ENCODE results near the gene VCP. TPM values are rescaled to one million over a fixed set of nuclear protein-coding genes. Genes with fewer than 3 reads are reported as not detected.

VCP gene
- total and polyA plus RNA-seq, 5 donors from 2014 or later = 205 to 260 (median 242) TPM

DNA sequence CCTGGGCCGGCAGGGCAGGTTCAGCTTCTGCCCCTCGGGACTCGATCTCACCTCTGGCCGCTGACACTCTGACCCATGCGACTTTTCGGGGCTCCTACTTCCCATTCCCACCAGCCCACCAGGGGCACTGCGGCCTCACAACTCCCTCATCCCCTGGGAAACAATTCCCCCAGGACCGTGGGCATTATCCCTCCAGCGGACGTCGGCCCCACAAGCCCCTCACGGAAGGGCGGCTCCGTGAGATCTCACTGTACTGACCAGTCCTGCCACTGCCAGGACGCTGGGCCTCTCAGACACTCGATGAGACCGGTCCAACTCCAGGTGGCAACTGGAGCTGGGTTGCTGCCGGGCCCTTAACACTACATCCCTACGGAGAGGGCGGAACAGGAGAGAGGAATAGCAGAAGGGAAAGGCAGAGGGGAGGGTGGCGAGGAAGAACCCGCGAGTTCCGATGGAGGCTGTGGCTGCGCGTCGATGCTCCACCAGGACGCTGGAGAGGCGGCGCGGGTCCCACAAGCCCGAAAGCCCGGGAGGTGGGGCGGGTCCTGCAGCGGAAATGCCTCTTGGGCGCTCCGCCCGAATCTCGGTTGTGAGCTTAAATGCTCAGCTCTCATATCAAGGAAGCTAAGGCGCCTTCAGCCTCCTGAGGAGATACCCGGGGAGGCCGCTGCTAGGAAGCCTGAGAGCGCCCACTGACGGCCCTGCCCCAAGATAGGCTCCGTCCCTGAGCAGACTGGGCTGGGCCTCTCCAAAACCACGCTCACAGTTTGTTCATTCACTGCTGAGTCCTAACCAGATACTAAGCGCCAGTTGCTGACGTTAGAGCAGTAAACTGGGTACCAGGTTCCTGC is 36.3 kb downstream of the VCP start:
- peak; percentile 19 to 81 (median 20) for DNase-seq
- no peak overlapping the region for H3K27ac ChIP-seq (ENCODE audit: insufficient read depth, low read length, poor library complexity, severe bottlenecking)
- Mint-ChIP-seq H3K36me3 (peaks cover 16% of the 10 kb centered on the region), H3K9me3 (no peaks in the 10 kb centered on the region), H3K27ac (peak overlapping the region; percentile 72 to 75 (median 75)), H3K27me3 (no peaks in the 10 kb centered on the region), H3K4me3 (peak overlapping the region in 3 of 4 donors; percentile 61 to 86 (median 80)), H3K4me1 (peaks cover 3 to 9% (median 6%) of the 10 kb centered on the region in 4 donors)
- no peaks in the 10 kb centered on the region for H3K9me3 ChIP-seq (ENCODE audit: control insufficient read depth in 2 of 2, low read length in 2 of 2)
- peak overlapping the region; percentile 53 for H3K4me3 ChIP-seq (ENCODE audit: low read depth, low read length)
- ATAC-seq (ENCODE audit: low read depth in 2 of 2) = peak; percentile 61 to 81
- peaks cover 11% of the 10 kb centered on the region for H3K4me1 ChIP-seq (ENCODE audit: control insufficient read depth, insufficient read depth, low read length, poor library complexity, severe bottlenecking)
- no peaks in the 10 kb centered on the region for H3K27me3 ChIP-seq (ENCODE audit: control insufficient read depth, insufficient read depth, low read length)
- H3K36me3 ChIP-seq (ENCODE audit: control insufficient read depth, insufficient read depth, low read length) = no peaks in the 10 kb centered on the region

DNA sequence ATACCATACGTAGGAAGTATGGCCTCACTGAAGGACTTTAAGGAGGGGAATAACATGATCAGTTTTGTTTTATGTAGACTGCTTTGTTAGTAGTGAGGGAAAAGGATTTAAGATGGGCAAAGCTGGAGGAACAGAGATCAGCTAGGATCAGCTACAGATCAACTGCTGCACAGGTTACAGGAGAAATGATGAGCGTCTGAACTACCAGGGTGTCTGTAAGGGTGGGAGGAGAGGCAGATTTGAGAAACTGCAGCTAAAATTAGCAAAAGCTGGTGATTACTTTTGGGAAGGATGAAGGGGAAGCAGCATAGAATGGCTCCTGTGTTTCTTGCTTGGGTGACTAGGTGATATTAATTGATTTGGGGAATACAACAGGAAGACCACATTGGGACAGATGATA is 39.3 kb downstream of the VCP start:
- peaks cover 3 to 8% (median 7%) of the 10 kb centered on the region in 4 donors for H3K4me1 Mint-ChIP-seq
- ATAC-seq (ENCODE audit: low read depth in 2 of 2) = no peak
- H3K9me3 Mint-ChIP-seq = no peaks in the 10 kb centered on the region
- no peak overlapping the region for H3K27ac Mint-ChIP-seq
- peaks cover 11% of the 10 kb centered on the region for H3K36me3 Mint-ChIP-seq
- H3K9me3 ChIP-seq (ENCODE audit: control insufficient read depth in 2 of 2, low read length in 2 of 2) = no peaks in the 10 kb centered on the region
- H3K4me3 ChIP-seq (ENCODE audit: low read depth, low read length) = no peak overlapping the region
- peaks cover 11% of the 10 kb centered on the region for H3K4me1 ChIP-seq (ENCODE audit: control insufficient read depth, insufficient read depth, low read length, poor library complexity, severe bottlenecking)
- no peak overlapping the region for H3K4me3 Mint-ChIP-seq
- H3K27ac ChIP-seq (ENCODE audit: insufficient read depth, low read length, poor library complexity, severe bottlenecking) = no peak overlapping the region
- H3K27me3 ChIP-seq (ENCODE audit: control insufficient read depth, insufficient read depth, low read length) = no peaks in the 10 kb centered on the region
- H3K27me3 Mint-ChIP-seq = no peaks in the 10 kb centered on the region
- DNase-seq = no peak
- no peaks in the 10 kb centered on the region for H3K36me3 ChIP-seq (ENCODE audit: control insufficient read depth, insufficient read depth, low read length)

DNA sequence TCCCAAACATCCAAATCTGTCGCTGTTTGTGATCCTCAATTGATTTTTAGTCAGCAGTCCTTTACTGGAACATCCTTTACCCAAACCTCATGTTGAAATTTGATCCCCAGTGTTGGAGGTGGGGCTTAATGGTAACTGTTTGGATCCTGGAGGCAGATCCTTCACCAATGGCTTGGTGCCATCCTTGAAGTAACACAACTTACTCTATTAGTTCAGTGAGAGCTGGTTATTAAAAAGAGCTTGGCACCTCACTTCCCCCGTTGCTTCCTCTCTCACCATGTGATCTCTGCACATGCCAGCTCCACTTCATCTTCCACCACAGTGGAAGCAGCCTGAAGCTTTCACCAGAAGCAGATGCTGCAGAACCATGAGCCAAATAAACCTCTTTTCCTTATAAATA is 42.6 kb downstream of the VCP start:
- Mint-ChIP-seq H3K27me3 (no peaks in the 10 kb centered on the region), H3K9me3 (no peaks in the 10 kb centered on the region), H3K27ac (no peak overlapping the region), H3K4me3 (no peak overlapping the region), H3K4me1 (peaks cover 7 to 13% (median 12%) of the 10 kb centered on the region in 4 donors), H3K36me3 (peaks cover 8% of the 10 kb centered on the region)
- H3K27ac ChIP-seq (ENCODE audit: insufficient read depth, low read length, poor library complexity, severe bottlenecking) = no peak overlapping the region
- no peaks in the 10 kb centered on the region for H3K36me3 ChIP-seq (ENCODE audit: control insufficient read depth, insufficient read depth, low read length)
- no peak for ATAC-seq (ENCODE audit: low read depth in 2 of 2)
- no peaks in the 10 kb centered on the region for H3K4me1 ChIP-seq (ENCODE audit: control insufficient read depth, insufficient read depth, low read length, poor library complexity, severe bottlenecking)
- H3K9me3 ChIP-seq (ENCODE audit: control insufficient read depth in 2 of 2, low read length in 2 of 2) = no peaks in the 10 kb centered on the region
- DNase-seq = no peak
- H3K27me3 ChIP-seq (ENCODE audit: control insufficient read depth, insufficient read depth, low read length) = no peaks in the 10 kb centered on the region
- H3K4me3 ChIP-seq (ENCODE audit: low read depth, low read length) = no peak overlapping the region

DNA sequence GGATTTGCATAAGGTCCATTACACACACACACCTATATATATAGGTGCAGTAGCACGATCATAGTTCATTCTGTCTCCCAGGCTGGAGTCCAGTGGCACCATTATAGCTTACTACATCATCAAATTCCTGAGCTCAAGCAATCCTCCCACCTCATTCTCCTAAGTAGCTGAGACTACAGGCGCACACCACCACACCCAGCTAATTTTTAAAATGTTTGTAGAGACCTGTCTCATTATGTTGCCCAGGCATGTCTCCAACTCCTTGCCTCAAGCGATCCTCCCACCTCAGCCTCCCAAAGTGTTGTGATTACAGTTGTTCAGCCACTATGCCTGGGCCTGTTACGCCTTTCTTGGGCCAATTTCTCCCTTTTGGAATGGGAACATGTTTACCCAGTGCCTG is 43.2 kb downstream of the VCP start:
- Mint-ChIP-seq H3K4me1 (peaks cover 7 to 15% (median 12%) of the 10 kb centered on the region in 4 donors), H3K36me3 (peaks cover 12% of the 10 kb centered on the region), H3K9me3 (no peaks in the 10 kb centered on the region), H3K27ac (no peak overlapping the region), H3K27me3 (no peaks in the 10 kb centered on the region), H3K4me3 (no peak overlapping the region)
- Histone ChIP-seq H3K36me3 (ENCODE audit: control insufficient read depth, insufficient read depth, low read length) (no peaks in the 10 kb centered on the region), H3K4me1 (ENCODE audit: control insufficient read depth, insufficient read depth, low read length, poor library complexity, severe bottlenecking) (no peaks in the 10 kb centered on the region), H3K27me3 (ENCODE audit: control insufficient read depth, insufficient read depth, low read length) (no peaks in the 10 kb centered on the region), H3K9me3 (ENCODE audit: control insufficient read depth in 2 of 2, low read length in 2 of 2) (no peaks in the 10 kb centered on the region), H3K27ac (ENCODE audit: insufficient read depth, low read length, poor library complexity, severe bottlenecking) (no peak overlapping the region), H3K4me3 (ENCODE audit: low read depth, low read length) (no peak overlapping the region)
- no peak for ATAC-seq (ENCODE audit: low read depth in 2 of 2)
- no peak for DNase-seq

DNA sequence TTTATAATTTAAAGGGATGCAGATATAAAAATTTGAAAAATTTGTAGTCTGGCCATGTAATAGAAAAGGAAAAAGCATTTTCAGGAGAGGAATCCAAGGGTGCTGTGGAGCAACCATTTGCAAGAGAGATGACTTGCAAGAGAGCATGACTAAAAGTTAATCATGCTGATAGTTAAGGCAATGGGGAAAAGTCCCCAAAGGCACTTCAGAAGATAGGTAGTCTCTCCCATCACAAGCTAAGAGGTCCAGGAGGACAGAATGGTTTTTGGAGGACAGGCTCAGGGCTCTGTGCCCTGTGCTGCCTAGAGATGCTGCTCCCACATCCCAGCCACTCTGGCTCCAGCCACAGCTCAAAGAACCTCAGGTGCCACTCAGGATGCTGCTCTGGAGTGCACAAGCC is 44.1 kb downstream of the VCP start:
- H3K4me1 ChIP-seq (ENCODE audit: control insufficient read depth, insufficient read depth, low read length, poor library complexity, severe bottlenecking) = no peaks in the 10 kb centered on the region
- no peak overlapping the region for H3K27ac ChIP-seq (ENCODE audit: insufficient read depth, low read length, poor library complexity, severe bottlenecking)
- no peak overlapping the region for H3K4me3 ChIP-seq (ENCODE audit: low read depth, low read length)
- H3K4me1 Mint-ChIP-seq = peaks cover 9 to 20% (median 12%) of the 10 kb centered on the region in 4 donors
- H3K36me3 ChIP-seq (ENCODE audit: control insufficient read depth, insufficient read depth, low read length) = no peaks in the 10 kb centered on the region
- ATAC-seq (ENCODE audit: low read depth in 2 of 2) (no peak), DNase-seq (no peak)
- H3K9me3 ChIP-seq (ENCODE audit: control insufficient read depth in 2 of 2, low read length in 2 of 2) = no peaks in the 10 kb centered on the region
- H3K36me3 Mint-ChIP-seq = peaks cover 21% of the 10 kb centered on the region
- H3K27me3 ChIP-seq (ENCODE audit: control insufficient read depth, insufficient read depth, low read length) = no peaks in the 10 kb centered on the region
- no peak overlapping the region for H3K4me3 Mint-ChIP-seq
- H3K9me3 Mint-ChIP-seq = no peaks in the 10 kb centered on the region
- no peaks in the 10 kb centered on the region for H3K27me3 Mint-ChIP-seq
- no peak overlapping the region for H3K27ac Mint-ChIP-seq

DNA sequence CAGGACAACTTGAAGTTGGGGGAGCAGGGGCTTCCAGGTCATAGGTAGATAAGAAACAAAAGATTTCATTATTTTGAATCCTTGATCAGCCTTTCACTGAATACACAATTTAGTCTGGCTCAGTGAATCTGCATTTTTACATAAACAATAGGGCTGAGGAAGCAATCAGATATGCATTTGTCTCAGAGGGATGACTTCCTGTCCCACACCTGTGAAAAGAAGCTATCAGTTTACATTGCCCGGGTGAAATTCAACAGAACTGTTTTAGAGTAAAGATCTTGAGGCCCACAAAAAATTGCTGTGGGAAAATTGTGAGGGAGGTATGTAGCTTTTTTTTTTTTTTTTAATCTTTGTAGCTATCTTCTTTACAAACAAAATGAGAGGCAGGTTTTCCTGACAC is 44.6 kb downstream of the VCP start:
- no peaks in the 10 kb centered on the region for H3K9me3 Mint-ChIP-seq

DNA sequence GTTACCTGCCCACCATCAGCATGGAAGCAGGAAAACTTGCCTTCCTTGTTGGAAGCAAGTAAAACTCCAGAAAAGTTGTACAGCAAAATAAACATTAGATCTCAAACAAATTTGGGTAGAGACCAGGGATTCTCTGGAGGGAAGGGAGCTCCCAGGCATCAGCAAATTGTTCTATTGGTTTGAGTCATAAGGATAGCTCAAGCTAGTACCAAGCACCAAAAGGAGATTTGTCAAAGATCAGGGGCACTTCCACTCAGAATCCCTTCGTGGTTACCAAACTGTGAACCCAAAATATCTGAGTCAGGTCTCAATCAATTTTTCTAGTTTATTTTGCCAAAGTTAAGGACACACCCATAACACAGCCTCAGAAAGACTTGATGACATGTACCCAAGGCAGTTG is 45.1 kb downstream of the VCP start:
- Mint-ChIP-seq H3K9me3 (no peaks in the 10 kb centered on the region), H3K27me3 (no peaks in the 10 kb centered on the region), H3K27ac (peak overlapping the region in 1 of 3 donors; percentile 21), H3K4me3 (no peak overlapping the region), H3K36me3 (peaks cover 23% of the 10 kb centered on the region), H3K4me1 (peaks cover 11 to 21% (median 12%) of the 10 kb centered on the region in 4 donors)
- Histone ChIP-seq H3K4me1 (ENCODE audit: control insufficient read depth, insufficient read depth, low read length, poor library complexity, severe bottlenecking) (no peaks in the 10 kb centered on the region), H3K36me3 (ENCODE audit: control insufficient read depth, insufficient read depth, low read length) (no peaks in the 10 kb centered on the region), H3K27me3 (ENCODE audit: control insufficient read depth, insufficient read depth, low read length) (no peaks in the 10 kb centered on the region), H3K27ac (ENCODE audit: insufficient read depth, low read length, poor library complexity, severe bottlenecking) (no peak overlapping the region), H3K4me3 (ENCODE audit: low read depth, low read length) (no peak overlapping the region), H3K9me3 (ENCODE audit: control insufficient read depth in 2 of 2, low read length in 2 of 2) (no peaks in the 10 kb centered on the region)
- DNase-seq (no peak), ATAC-seq (ENCODE audit: low read depth in 2 of 2) (no peak)

More for the DNA sequence above, 44.6 kb downstream of the VCP start:
- Histone ChIP-seq H3K4me1 (ENCODE audit: control insufficient read depth, insufficient read depth, low read length, poor library complexity, severe bottlenecking) (no peaks in the 10 kb centered on the region), H3K36me3 (ENCODE audit: control insufficient read depth, insufficient read depth, low read length) (no peaks in the 10 kb centered on the region), H3K4me3 (ENCODE audit: low read depth, low read length) (no peak overlapping the region), H3K9me3 (ENCODE audit: control insufficient read depth in 2 of 2, low read length in 2 of 2) (no peaks in the 10 kb centered on the region), H3K27ac (ENCODE audit: insufficient read depth, low read length, poor library complexity, severe bottlenecking) (no peak overlapping the region), H3K27me3 (ENCODE audit: control insufficient read depth, insufficient read depth, low read length) (no peaks in the 10 kb centered on the region)
- Mint-ChIP-seq H3K27ac (peak overlapping the region in 1 of 3 donors; percentile 21), H3K4me1 (peaks cover 11 to 21% (median 12%) of the 10 kb centered on the region in 4 donors), H3K36me3 (peaks cover 22% of the 10 kb centered on the region), H3K4me3 (no peak overlapping the region), H3K27me3 (no peaks in the 10 kb centered on the region)
- peak in 1 of 3 donors; percentile 23 for DNase-seq
- ATAC-seq (ENCODE audit: low read depth in 2 of 2) = no peak

DNA sequence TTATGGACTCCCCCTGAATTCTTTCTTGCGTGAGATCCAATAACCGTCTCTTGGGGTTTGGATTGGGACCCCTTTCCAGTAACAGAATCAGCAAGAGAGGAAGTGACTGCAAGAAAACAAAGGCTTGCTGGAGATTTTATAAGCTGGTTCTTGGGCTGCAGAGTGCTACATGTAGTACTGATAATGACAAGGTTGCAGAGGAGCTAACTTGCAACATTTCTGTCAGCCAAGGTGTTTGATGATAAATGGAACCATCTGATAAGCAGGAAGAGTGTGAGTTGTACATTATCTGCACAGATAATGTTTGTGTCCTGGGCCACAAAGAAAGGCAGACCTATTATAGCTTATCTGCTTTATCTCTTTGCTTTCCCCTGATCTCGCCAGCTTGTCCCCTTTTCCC is 45.8 kb downstream of the VCP start:
- Histone ChIP-seq H3K9me3 (ENCODE audit: control insufficient read depth in 2 of 2, low read length in 2 of 2) (no peaks in the 10 kb centered on the region), H3K4me1 (ENCODE audit: control insufficient read depth, insufficient read depth, low read length, poor library complexity, severe bottlenecking) (no peaks in the 10 kb centered on the region), H3K4me3 (ENCODE audit: low read depth, low read length) (no peak overlapping the region), H3K27ac (ENCODE audit: insufficient read depth, low read length, poor library complexity, severe bottlenecking) (no peak overlapping the region), H3K36me3 (ENCODE audit: control insufficient read depth, insufficient read depth, low read length) (no peaks in the 10 kb centered on the region), H3K27me3 (ENCODE audit: control insufficient read depth, insufficient read depth, low read length) (no peaks in the 10 kb centered on the region)
- Mint-ChIP-seq H3K27ac (peak overlapping the region in 2 of 3 donors; percentile 19 to 52), H3K4me3 (no peak overlapping the region), H3K9me3 (no peaks in the 10 kb centered on the region), H3K27me3 (no peaks in the 10 kb centered on the region), H3K4me1 (peaks cover 11 to 21% (median 12%) of the 10 kb centered on the region in 4 donors), H3K36me3 (peaks cover 30% of the 10 kb centered on the region)
- DNase-seq (no peak), ATAC-seq (ENCODE audit: low read depth in 2 of 2) (no peak)
